ENCODE data around the gene SCAND1. TPM values are rescaled to one million over a fixed set of nuclear protein-coding genes. Genes with fewer than 3 reads are reported as not detected.

SCAND1 gene
- total RNA-seq, 1 experiment from 2014 or later: 59.6 TPM

DNA sequence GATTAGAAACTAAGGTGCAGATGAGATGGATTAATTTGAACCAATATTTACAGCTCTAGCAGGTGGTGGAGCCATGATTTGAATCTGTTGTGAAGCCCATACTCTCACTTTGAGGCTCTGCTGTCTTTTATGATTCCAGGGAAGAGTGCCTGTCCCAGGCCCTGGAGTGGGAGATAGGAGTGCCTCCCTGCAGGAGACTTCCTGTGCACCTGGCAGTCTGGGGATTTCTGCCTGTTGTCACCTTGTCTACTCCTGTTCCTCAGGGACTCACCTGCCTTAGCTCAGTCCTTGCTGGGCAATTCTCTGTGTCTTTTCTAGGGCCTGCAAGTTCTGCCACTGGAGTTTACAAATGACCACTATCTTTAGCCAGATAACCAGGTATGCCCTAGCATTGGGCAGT lies 46.3 kb downstream of the SCAND1 start:
- DNase-seq (ENCODE audit: low read depth, low spot score) (no peak), ATAC-seq (no peak)
- Histone ChIP-seq H3K36me3 (ENCODE audit: control insufficient read depth, insufficient read depth, low read length) (peaks cover 3% of the 10 kb centered on the region; the same call in 1 of the 2 replicates), H3K27ac (ENCODE audit: low read length) (no peak overlapping the region), H3K4me3 (ENCODE audit: low read depth in 2 of 2, low read length in 2 of 2) (no peak overlapping the region), H3K4me1 (ENCODE audit: control insufficient read depth, insufficient read depth, low read length) (no peaks in the 10 kb centered on the region; the same call in 1 of the 2 replicates), H3K27me3 (ENCODE audit: control insufficient read depth, insufficient read depth, low read length) (no peaks in the 10 kb centered on the region), H3K9me3 (ENCODE audit: control insufficient read depth, insufficient read depth, low read depth, low read length) (no peaks in the 10 kb centered on the region)
- in situ Hi-C loops (cut with HindIII; ENCODE audit: low pct_unique_long_range_greater_than_20kb, low sequenced_read_pairs) (no loop called here), intact Hi-C loops (cut with micrococcal nuclease; ENCODE audit: unreplicated experiment) (no loop called here)
- no peak for TF ChIP-seq POLR2AphosphoS5 (IDR thresholded peaks at IDR 0.05; ENCODE audit: low read depth, low read length)
- TF ChIP-seq, protein P1, sequence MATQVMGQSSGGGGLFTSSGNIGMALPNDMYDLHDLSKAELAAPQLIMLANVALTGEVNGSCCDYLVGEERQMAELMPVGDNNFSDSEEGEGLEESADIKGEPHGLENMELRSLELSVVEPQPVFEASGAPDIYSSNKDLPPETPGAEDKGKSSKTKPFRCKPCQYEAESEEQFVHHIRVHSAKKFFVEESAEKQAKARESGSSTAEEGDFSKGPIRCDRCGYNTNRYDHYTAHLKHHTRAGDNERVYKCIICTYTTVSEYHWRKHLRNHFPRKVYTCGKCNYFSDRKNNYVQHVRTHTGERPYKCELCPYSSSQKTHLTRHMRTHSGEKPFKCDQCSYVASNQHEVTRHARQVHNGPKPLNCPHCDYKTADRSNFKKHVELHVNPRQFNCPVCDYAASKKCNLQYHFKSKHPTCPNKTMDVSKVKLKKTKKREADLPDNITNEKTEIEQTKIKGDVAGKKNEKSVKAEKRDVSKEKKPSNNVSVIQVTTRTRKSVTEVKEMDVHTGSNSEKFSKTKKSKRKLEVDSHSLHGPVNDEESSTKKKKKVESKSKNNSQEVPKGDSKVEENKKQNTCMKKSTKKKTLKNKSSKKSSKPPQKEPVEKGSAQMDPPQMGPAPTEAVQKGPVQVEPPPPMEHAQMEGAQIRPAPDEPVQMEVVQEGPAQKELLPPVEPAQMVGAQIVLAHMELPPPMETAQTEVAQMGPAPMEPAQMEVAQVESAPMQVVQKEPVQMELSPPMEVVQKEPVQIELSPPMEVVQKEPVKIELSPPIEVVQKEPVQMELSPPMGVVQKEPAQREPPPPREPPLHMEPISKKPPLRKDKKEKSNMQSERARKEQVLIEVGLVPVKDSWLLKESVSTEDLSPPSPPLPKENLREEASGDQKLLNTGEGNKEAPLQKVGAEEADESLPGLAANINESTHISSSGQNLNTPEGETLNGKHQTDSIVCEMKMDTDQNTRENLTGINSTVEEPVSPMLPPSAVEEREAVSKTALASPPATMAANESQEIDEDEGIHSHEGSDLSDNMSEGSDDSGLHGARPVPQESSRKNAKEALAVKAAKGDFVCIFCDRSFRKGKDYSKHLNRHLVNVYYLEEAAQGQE (IDR thresholded peaks at IDR 0.05; ENCODE audit: insufficient read depth in 1 of 2, low read depth in 2 of 2, low read length in 1 of 2): no peak
- TF ChIP-seq, protein P2, sequence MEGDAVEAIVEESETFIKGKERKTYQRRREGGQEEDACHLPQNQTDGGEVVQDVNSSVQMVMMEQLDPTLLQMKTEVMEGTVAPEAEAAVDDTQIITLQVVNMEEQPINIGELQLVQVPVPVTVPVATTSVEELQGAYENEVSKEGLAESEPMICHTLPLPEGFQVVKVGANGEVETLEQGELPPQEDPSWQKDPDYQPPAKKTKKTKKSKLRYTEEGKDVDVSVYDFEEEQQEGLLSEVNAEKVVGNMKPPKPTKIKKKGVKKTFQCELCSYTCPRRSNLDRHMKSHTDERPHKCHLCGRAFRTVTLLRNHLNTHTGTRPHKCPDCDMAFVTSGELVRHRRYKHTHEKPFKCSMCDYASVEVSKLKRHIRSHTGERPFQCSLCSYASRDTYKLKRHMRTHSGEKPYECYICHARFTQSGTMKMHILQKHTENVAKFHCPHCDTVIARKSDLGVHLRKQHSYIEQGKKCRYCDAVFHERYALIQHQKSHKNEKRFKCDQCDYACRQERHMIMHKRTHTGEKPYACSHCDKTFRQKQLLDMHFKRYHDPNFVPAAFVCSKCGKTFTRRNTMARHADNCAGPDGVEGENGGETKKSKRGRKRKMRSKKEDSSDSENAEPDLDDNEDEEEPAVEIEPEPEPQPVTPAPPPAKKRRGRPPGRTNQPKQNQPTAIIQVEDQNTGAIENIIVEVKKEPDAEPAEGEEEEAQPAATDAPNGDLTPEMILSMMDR (IDR thresholded peaks at IDR 0.05): no peak
- TF ChIP-seq TCF7L2 (IDR thresholded peaks at IDR 0.05; ENCODE audit: low read depth, low read length): no peak
- no peak for TF ChIP-seq SIN3A (IDR thresholded peaks at IDR 0.05; ENCODE audit: borderline replicate concordance, insufficient read depth, low read depth, low read length)
- ChIA-PET CTCF (no interaction called here), POLR2A (no interaction called here)
- BruUV-seq (replicated peaks): no TSS peak

DNA sequence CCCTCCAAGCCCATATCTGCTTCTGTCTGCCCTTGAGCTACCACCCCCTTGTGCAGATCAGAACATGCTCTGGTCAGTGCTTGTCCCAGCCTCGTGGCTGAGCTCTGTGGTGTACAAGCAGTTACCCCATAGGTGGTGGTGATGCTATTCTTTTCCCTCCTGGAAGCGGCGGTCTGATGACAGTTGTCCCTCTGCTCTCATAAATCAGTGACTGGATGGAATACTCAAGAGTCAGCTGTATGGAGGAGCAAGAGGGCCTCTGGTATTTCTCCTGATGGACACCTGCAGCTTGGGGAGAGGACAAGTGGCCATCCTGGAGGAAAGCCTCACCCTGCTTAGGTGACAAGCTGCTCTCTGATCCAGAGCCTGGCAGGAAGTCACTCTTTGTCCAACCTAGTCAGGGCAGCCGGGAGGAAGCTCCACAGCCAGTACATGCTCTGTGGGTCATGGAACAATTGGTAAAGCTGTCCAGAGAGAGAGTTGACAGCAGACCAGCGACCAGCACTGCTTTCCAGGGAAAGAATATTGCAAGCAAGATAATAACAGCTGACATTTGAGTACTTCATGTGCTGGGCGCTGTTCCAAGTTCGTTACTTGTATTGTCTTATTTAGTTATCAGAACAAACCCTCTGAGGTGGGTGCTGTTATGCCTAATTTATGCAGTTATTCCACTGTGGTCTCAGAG lies 47.1 kb downstream of the SCAND1 start:
- ChIA-PET CTCF (interaction anchor here (0.5 kb wide), 2 partner anchors 22 to 73 kb away, joined by 3 to 5 read pairs; no protein-coding TSS in a partner anchor), POLR2A (no interaction called here)
- DNase-seq (ENCODE audit: low read depth, low spot score) (no peak), ATAC-seq (no peak)
- no TSS peak for BruUV-seq (replicated peaks)
- no peak overlapping the region for H3K27ac ChIP-seq (ENCODE audit: low read length)
- in situ Hi-C loops (cut with HindIII; ENCODE audit: low pct_unique_long_range_greater_than_20kb, low sequenced_read_pairs): no loop called here
- H3K36me3 ChIP-seq (ENCODE audit: control insufficient read depth, insufficient read depth, low read length): no peaks in the 10 kb centered on the region
- no peaks in the 10 kb centered on the region for H3K9me3 ChIP-seq (ENCODE audit: control insufficient read depth, insufficient read depth, low read depth, low read length)
- no peaks in the 10 kb centered on the region; the same call in none of the 2 replicates for H3K4me1 ChIP-seq (ENCODE audit: control insufficient read depth, insufficient read depth, low read length)
- intact Hi-C loops (cut with micrococcal nuclease; ENCODE audit: unreplicated experiment): no loop called here
- H3K27me3 ChIP-seq (ENCODE audit: control insufficient read depth, insufficient read depth, low read length): no peaks in the 10 kb centered on the region
- TF ChIP-seq, protein P1 (IDR thresholded peaks at IDR 0.05; ENCODE audit: insufficient read depth in 1 of 2, low read depth in 2 of 2, low read length in 1 of 2): no peak
- no peak for TF ChIP-seq POLR2AphosphoS5 (IDR thresholded peaks at IDR 0.05; ENCODE audit: low read depth, low read length)
- H3K4me3 ChIP-seq (ENCODE audit: low read depth in 2 of 2, low read length in 2 of 2): no peak overlapping the region
